BE2C (cell line): Measurements from ENCODE around the gene HERC3.

Experiments used
- DNase-seq: peaks from one replicate; pipeline ENCODE4 v3.0.0-alpha.2; 2020
- H3K27me3 ChIP-seq: fragments of 250-450 bp; sonication (Bioruptor Pico); 2 replicates; pipeline ENCODE4 v1.5.1; 2020; ENCODE audit warnings: mild to moderate bottlenecking
- H3K36me3 ChIP-seq: fragments of 250-450 bp; sonication (Bioruptor Pico); 2 replicates; pipeline ENCODE4 v1.5.1; 2020; ENCODE audit warnings: mild to moderate bottlenecking
- H3K4me1 ChIP-seq: fragments of 250-450 bp; sonication (Bioruptor Pico); 2 replicates; pipeline ENCODE4 v1.5.1; 2020
- H3K4me3 ChIP-seq: 2 replicates; pipeline ENCODE4 v1.5.1; 2011; ENCODE audit warnings: low read depth, low read length
- H3K9me3 ChIP-seq: fragments of 250-450 bp; sonication (Bioruptor Pico); 2 replicates; pipeline ENCODE4 v1.5.1; 2020
- CTCF ChIP-seq: IDR thresholded peaks from 2 replicates; pipeline ENCODE4 v1.5.1; 2012; ENCODE audit warnings: mild to moderate bottlenecking, low read depth, low read length

The HERC3 gene

DNA sequence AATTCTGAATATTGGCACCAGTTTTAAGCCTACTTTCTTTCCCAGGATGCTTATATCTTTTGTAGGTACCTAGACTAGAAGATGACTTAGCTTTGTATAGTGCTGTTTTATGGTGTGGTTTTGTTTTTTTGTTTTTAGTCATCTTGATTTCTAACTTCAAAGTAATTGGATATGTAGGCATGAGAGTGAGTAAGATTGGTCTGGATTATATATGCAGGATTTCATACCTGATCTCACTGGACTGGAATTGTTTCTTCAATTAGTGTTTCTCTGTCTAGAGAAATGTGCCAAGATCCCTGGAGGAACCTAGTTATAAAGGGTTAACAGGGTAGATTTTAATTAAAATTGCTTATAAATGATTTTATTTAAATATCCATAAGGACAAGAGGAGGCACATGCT lies 82.3 kb downstream of the HERC3 start:
- H3K4me1 ChIP-seq, result no peaks in the 10 kb centered on the region
- no peak for DNase-seq
- no peak for TF ChIP-seq CTCF
- H3K27me3 ChIP-seq, result no peaks in the 10 kb centered on the region
- no peak overlapping the region for H3K4me3 ChIP-seq
- H3K36me3 ChIP-seq, result no peaks in the 10 kb centered on the region
- no peaks in the 10 kb centered on the region for H3K9me3 ChIP-seq

DNA sequence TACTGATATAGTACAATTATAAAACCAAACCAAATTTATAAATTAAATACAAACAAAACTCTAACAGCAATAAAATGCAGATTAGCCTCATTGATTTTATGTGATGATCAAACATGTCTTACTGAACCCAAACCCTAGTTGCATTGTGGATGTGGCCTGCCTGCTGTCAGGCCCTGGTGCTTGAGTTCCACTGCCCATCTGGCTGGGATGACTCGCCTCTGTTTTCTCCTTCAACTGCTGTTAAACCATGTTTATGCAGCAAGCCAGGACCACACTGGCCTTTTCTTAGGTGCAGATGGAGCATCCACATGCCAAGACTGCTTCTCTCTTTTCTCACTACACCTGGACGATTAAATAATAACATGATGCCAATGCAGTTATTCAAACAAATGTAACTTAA lies 82.7 kb downstream of the HERC3 start:
- Histone ChIP-seq H3K4me3 (no peak overlapping the region), H3K9me3 (no peaks in the 10 kb centered on the region), H3K4me1 (no peaks in the 10 kb centered on the region), H3K36me3 (no peaks in the 10 kb centered on the region), H3K27me3 (no peaks in the 10 kb centered on the region)
- DNase-seq, result no peak
- TF ChIP-seq CTCF, result no peak

- no peaks in the 10 kb centered on the region for H3K36me3 ChIP-seq
- no peak overlapping the region for H3K4me3 ChIP-seq
- no peaks in the 10 kb centered on the region for H3K4me1 ChIP-seq
- no peak for TF ChIP-seq CTCF
- DNase-seq, result no peak
- H3K9me3 ChIP-seq, result no peaks in the 10 kb centered on the region
- no peaks in the 10 kb centered on the region for H3K27me3 ChIP-seq
Measured at GRCh38 chr4:88675543-88675942, 83.3 kb downstream of the HERC3 start.

GRCh38 chr4:88681209-88681608 lies 88.9 kb downstream of the HERC3 start:
- Histone ChIP-seq H3K36me3 (no peaks in the 10 kb centered on the region), H3K4me1 (no peaks in the 10 kb centered on the region), H3K4me3 (no peak overlapping the region), H3K9me3 (no peaks in the 10 kb centered on the region), H3K27me3 (no peaks in the 10 kb centered on the region)
- DNase-seq, result no peak
- no peak for TF ChIP-seq CTCF

DNA sequence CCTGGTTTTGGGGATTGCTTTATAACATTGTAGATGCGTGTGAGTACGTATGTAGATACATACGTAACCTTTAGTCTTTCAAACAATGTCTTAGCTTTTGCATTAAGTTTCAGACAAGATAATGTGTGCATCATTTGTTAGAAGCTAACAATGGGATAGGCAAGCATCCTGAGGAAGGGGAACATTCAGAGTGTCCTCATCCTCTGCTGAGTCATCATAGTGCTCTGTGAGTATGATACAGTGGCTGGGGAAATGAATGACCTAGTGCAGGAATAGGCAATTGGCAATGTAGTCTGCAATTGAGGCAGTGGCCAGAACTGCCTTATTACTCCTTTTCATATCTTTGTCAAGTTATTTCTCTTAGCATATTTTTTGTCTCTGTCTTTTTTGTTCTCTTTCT lies 98.1 kb downstream of the HERC3 start:
- no peak overlapping the region for H3K4me3 ChIP-seq
- no peaks in the 10 kb centered on the region for H3K9me3 ChIP-seq
- H3K36me3 ChIP-seq, result no peaks in the 10 kb centered on the region
- H3K4me1 ChIP-seq, result no peaks in the 10 kb centered on the region
- TF ChIP-seq CTCF, result no peak
- H3K27me3 ChIP-seq, result no peaks in the 10 kb centered on the region
- no peak for DNase-seq

DNA sequence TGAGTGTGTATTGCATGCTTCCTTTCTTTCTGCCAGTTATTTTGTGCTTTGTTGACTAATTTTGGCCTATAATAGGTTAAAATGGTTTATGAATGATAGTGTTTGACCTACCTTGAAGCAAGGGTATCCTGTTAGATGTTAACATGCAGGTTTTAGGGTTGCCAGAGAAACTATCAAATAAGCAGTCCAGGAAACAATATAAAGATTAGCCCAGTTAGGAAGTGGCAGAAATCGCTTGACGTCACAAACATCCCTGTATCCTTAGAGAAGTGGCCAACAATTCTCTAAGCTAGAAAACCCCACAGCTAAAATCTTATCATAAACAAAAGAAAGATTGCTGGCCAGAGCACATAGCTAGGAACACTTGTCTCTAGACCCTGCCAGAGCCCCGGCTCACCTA lies 101.5 kb downstream of the HERC3 start:
- no peak for TF ChIP-seq CTCF
- Histone ChIP-seq H3K9me3 (no peaks in the 10 kb centered on the region), H3K4me1 (no peaks in the 10 kb centered on the region), H3K27me3 (no peaks in the 10 kb centered on the region), H3K36me3 (no peaks in the 10 kb centered on the region), H3K4me3 (no peak overlapping the region)
- DNase-seq, result no peak
